ENCODE measurements around the gene INPP5F. TPM values are rescaled to one million over a fixed set of nuclear protein-coding genes. Genes with fewer than 3 reads are reported as not detected.

INPP5F gene
- total and polyA plus RNA-seq, 4 donors, result 5.6 to 22.9 (median 10.1) TPM

GRCh38 chr10:119679480-119679829 lies 46.4 kb upstream of the INPP5F start:
- DNase-seq (no peak), ATAC-seq (ENCODE audit: insufficient read depth, low FRiP score) (no peak)
- TF ChIP-seq CTCF (IDR thresholded peaks at IDR 0.05; ENCODE audit: control extremely low read depth, extremely low read depth), result no peak
- Histone ChIP-seq H3K27ac (ENCODE audit: low read depth in 1 of 2, low read length in 1 of 2) (no peak overlapping the region), H3K27me3 (ENCODE audit: control insufficient read depth in 3 of 3, insufficient read depth in 3 of 3, low read length in 2 of 3) (no peaks in the 10 kb centered on the region), H3K36me3 (ENCODE audit: control insufficient read depth in 4 of 4, insufficient read depth in 4 of 4, low read length in 4 of 4) (peaks cover 0 to 19% (median 9%) of the 10 kb centered on the region in 4 donors), H3K9me3 (ENCODE audit: control insufficient read depth in 4 of 4, insufficient read depth in 3 of 4, low read length in 3 of 4) (no peaks in the 10 kb centered on the region), H3K9ac (ENCODE audit: insufficient read depth in 1 of 2, low read length in 2 of 2) (no peak overlapping the region), H3K4me1 (ENCODE audit: control insufficient read depth in 5 of 5, insufficient read depth in 5 of 5, low read length in 5 of 5) (peaks cover 0 to 13% (median 0%) of the 10 kb centered on the region in 5 donors), H3K4me3 (no peak overlapping the region)
- 86 to 88% methylated on average over 7 of the region's 7 CpGs for WGBS, 2 donors

GRCh38 chr10:119680050-119680449 lies 45.8 kb upstream of the INPP5F start:
- Histone ChIP-seq H3K36me3 (ENCODE audit: control insufficient read depth in 4 of 4, insufficient read depth in 4 of 4, low read length in 4 of 4) (peaks cover 0 to 18% (median 9%) of the 10 kb centered on the region in 4 donors), H3K27ac (ENCODE audit: low read depth in 1 of 2, low read length in 1 of 2) (peak overlapping the region; percentile 6 to 75), H3K9me3 (ENCODE audit: control insufficient read depth in 4 of 4, insufficient read depth in 3 of 4, low read length in 3 of 4) (no peaks in the 10 kb centered on the region), H3K4me3 (no peak overlapping the region), H3K9ac (ENCODE audit: insufficient read depth in 1 of 2, low read length in 2 of 2) (no peak overlapping the region), H3K4me1 (ENCODE audit: control insufficient read depth in 5 of 5, insufficient read depth in 5 of 5, low read length in 5 of 5) (peaks cover 0 to 13% (median 0%) of the 10 kb centered on the region in 5 donors), H3K27me3 (ENCODE audit: control insufficient read depth in 3 of 3, insufficient read depth in 3 of 3, low read length in 2 of 3) (no peaks in the 10 kb centered on the region)
- no peak for DNase-seq
- TF ChIP-seq CTCF (IDR thresholded peaks at IDR 0.05; ENCODE audit: control extremely low read depth, extremely low read depth), result no peak
- no peak for ATAC-seq (ENCODE audit: insufficient read depth, low FRiP score)
- 27 to 46% methylated on average over 4 of the region's 4 CpGs for WGBS, 2 donors

GRCh38 chr10:119680650-119681081 lies 45.2 kb upstream of the INPP5F start:
- H3K27me3 ChIP-seq (ENCODE audit: control insufficient read depth in 3 of 3, insufficient read depth in 3 of 3, low read length in 2 of 3), result no peaks in the 10 kb centered on the region
- 56 to 69% methylated on average over 9 of the region's 9 CpGs for WGBS, 2 donors
- DNase-seq (no peak), ATAC-seq (ENCODE audit: insufficient read depth, low FRiP score) (no peak)
- TF ChIP-seq CTCF (IDR thresholded peaks at IDR 0.05; ENCODE audit: control extremely low read depth, extremely low read depth), result no peak
- H3K4me3 ChIP-seq, result no peak overlapping the region
- H3K36me3 ChIP-seq (ENCODE audit: control insufficient read depth in 4 of 4, insufficient read depth in 4 of 4, low read length in 4 of 4), result peaks cover 0 to 16% (median 7%) of the 10 kb centered on the region in 4 donors
- H3K9ac ChIP-seq (ENCODE audit: insufficient read depth in 1 of 2, low read length in 2 of 2), result no peak overlapping the region
- H3K4me1 ChIP-seq (ENCODE audit: control insufficient read depth in 5 of 5, insufficient read depth in 5 of 5, low read length in 5 of 5), result peaks cover 0 to 13% (median 0%) of the 10 kb centered on the region in 5 donors
- no peaks in the 10 kb centered on the region for H3K9me3 ChIP-seq (ENCODE audit: control insufficient read depth in 4 of 4, insufficient read depth in 3 of 4, low read length in 3 of 4)
- H3K27ac ChIP-seq (ENCODE audit: low read depth in 1 of 2, low read length in 1 of 2), result peak overlapping the region; percentile 32 to 38
